ENCODE measurements around the gene COA1.

DNA sequence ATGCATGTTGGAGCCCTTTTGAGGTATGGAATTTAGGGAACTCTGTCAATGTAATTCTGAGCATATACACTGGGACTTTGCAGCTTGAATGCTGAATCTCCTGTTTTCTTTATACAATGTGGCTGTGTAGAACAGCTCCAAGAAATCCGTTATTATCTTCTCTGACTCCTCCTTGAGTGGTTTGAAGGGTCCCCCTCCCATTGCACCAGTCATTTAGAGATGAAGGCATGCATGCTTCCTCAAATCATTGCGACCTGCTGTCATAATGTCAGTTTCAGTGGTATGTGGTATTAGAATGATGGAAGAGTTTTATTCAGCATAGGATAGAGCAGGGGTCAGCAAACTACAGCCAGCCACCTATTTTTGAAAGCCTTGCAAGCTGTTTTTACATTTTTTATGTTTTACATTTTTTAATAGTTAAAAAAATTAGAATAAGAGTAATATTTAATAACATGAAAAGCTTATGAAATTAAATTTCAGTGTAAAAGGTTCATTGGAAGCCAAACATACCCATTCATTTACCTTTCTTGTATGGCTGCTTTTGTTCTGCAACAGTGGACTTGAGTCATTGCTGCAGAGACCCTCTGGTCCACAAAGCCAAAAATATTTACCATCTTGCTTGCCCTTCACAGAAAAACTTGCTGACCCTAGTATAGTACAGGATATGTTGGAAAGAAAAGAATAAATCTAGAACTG is 138.3 kb downstream of the COA1 start:
- TF ChIP-seq, protein P1, sequence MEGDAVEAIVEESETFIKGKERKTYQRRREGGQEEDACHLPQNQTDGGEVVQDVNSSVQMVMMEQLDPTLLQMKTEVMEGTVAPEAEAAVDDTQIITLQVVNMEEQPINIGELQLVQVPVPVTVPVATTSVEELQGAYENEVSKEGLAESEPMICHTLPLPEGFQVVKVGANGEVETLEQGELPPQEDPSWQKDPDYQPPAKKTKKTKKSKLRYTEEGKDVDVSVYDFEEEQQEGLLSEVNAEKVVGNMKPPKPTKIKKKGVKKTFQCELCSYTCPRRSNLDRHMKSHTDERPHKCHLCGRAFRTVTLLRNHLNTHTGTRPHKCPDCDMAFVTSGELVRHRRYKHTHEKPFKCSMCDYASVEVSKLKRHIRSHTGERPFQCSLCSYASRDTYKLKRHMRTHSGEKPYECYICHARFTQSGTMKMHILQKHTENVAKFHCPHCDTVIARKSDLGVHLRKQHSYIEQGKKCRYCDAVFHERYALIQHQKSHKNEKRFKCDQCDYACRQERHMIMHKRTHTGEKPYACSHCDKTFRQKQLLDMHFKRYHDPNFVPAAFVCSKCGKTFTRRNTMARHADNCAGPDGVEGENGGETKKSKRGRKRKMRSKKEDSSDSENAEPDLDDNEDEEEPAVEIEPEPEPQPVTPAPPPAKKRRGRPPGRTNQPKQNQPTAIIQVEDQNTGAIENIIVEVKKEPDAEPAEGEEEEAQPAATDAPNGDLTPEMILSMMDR (IDR thresholded peaks at IDR 0.05; ENCODE audit: low read depth, low read length), result no peak
- TF ChIP-seq EZH2phosphoT487 (IDR thresholded peaks at IDR 0.05; ENCODE audit: low read depth), result peak; percentile 94
